HEK293 (cell line): ENCODE results near the gene PARS2.

Experiments
- CTCF ChIA-PET: fragments of 350-600 bp; formaldehyde crosslinking; extraction: SDS; loops from one replicate; lab custom pipeline; 2021; ENCODE audit warnings: antibody characterized with exemption; lab: Yijun Ruan, JAX
- POLR2A ChIA-PET: fragments of 300-600 bp; formaldehyde crosslinking; extraction: SDS; loops from one replicate; lab custom pipeline; 2020; ENCODE audit warnings: antibody characterized with exemption, inconsistent platforms; lab: Yijun Ruan, JAX
- H3K27ac ChIP-seq: fragments of 200-500 bp; sonication (Bioruptor generic); 2 replicates; pipeline ENCODE4 v1.5.1; 2014; ENCODE audit warnings: low read depth, low read length, control low read depth, inconsistent platforms; ENCODE audit errors: extremely low read depth
- H3K36me3 ChIP-seq, 2 experiments: fragments of 200-500 bp in 1 of 2; sonication (Bioruptor generic) in 1 of 2; 1 replicate in 1 of 2; 2 replicates in 1 of 2; pipeline ENCODE4 v1.5.1; 2014 to 2017; ENCODE audit warnings: inconsistent platforms in 2 of 2, low read length in 2 of 2; ENCODE audit not compliant: control insufficient read depth in 2 of 2, insufficient read depth in 1 of 2
- H3K4me1 ChIP-seq: fragments of 200-500 bp; sonication (Bioruptor generic); 2 replicates; pipeline ENCODE4 v1.5.1; 2014; ENCODE audit warnings: mild to moderate bottlenecking, low read length, inconsistent platforms; ENCODE audit not compliant: control insufficient read depth, insufficient read depth
- H3K4me3 ChIP-seq: 2 replicates; pipeline ENCODE4 v1.5.1; 2011; ENCODE audit warnings: low read depth, mild to moderate bottlenecking, control low read depth, low read length, moderate library complexity
- H3K9me3 ChIP-seq: fragments of 200-500 bp; sonication (Bioruptor generic); 2 replicates; pipeline ENCODE4 v1.5.1; 2014; ENCODE audit warnings: low read depth, low read length, inconsistent platforms; ENCODE audit not compliant: control insufficient read depth, insufficient read depth
- MEIS1 ChIP-seq: sonication (generic); formaldehyde crosslinking; IDR thresholded peaks from 2 replicates; pipeline ENCODE4 v1.8.1; 2022; ENCODE audit warnings: missing genetic modification reagents, mild to moderate bottlenecking, borderline replicate concordance
- TRIM28 ChIP-seq: IDR thresholded peaks from 2 replicates; pipeline ENCODE4 v1.6.1; 2011; ENCODE audit warnings: low read length, control low read depth, borderline replicate concordance
- ZNF2 ChIP-seq: fragments of 450-650 bp; formaldehyde crosslinking; IDR thresholded peaks from 2 replicates; pipeline ENCODE4 v1.5.1; 2016; ENCODE audit warnings: missing biosample characterization, missing genetic modification characterization
- ZNF433 ChIP-seq: fragments of 450-650 bp; formaldehyde crosslinking; IDR thresholded peaks from 2 replicates; pipeline ENCODE4 v1.5.1; 2016; ENCODE audit warnings: missing biosample characterization, missing genetic modification characterization, low read depth
- ZNF596 ChIP-seq: fragments of 450-650 bp; IDR thresholded peaks from 2 replicates; pipeline ENCODE4 v1.5.0; 2018; ENCODE audit warnings: missing biosample characterization, mild to moderate bottlenecking, missing genetic modification characterization, moderate library complexity
- ZNF600 ChIP-seq: fragments of 450-650 bp; formaldehyde crosslinking; IDR thresholded peaks from 2 replicates; pipeline ENCODE4 v1.5.1; 2016; ENCODE audit warnings: missing biosample characterization, missing genetic modification characterization
- ZNF626 ChIP-seq: fragments of 450-650 bp; sonication (Bioruptor Pico); formaldehyde crosslinking; IDR thresholded peaks from 2 replicates; pipeline ENCODE4 v1.5.1; 2018; ENCODE audit warnings: missing biosample characterization, missing genetic modification characterization, inconsistent platforms
- TF ChIP-seq, protein P1 (sequence below): fragments of 450-650 bp; formaldehyde crosslinking; IDR thresholded peaks from 2 replicates; pipeline ENCODE4 v1.5.1; 2016; ENCODE audit warnings: missing biosample characterization, missing genetic modification characterization
- TF ChIP-seq, protein P2 (sequence below): fragments of 450-650 bp; formaldehyde crosslinking; IDR thresholded peaks from 2 replicates; pipeline ENCODE4 v1.5.1; 2016; ENCODE audit warnings: missing biosample characterization, missing genetic modification characterization, borderline replicate concordance
- TF ChIP-seq, protein P3 (sequence below): fragments of 450-650 bp; formaldehyde crosslinking; IDR thresholded peaks from 2 replicates; pipeline ENCODE4 v1.5.1; 2017; ENCODE audit warnings: missing biosample characterization, missing genetic modification characterization
- TF ChIP-seq, protein P4 (sequence below): fragments of 450-650 bp; IDR thresholded peaks from 2 replicates; pipeline ENCODE4 v1.5.1; 2018; ENCODE audit warnings: missing biosample characterization, missing genetic modification characterization

Gene PARS2

DNA sequence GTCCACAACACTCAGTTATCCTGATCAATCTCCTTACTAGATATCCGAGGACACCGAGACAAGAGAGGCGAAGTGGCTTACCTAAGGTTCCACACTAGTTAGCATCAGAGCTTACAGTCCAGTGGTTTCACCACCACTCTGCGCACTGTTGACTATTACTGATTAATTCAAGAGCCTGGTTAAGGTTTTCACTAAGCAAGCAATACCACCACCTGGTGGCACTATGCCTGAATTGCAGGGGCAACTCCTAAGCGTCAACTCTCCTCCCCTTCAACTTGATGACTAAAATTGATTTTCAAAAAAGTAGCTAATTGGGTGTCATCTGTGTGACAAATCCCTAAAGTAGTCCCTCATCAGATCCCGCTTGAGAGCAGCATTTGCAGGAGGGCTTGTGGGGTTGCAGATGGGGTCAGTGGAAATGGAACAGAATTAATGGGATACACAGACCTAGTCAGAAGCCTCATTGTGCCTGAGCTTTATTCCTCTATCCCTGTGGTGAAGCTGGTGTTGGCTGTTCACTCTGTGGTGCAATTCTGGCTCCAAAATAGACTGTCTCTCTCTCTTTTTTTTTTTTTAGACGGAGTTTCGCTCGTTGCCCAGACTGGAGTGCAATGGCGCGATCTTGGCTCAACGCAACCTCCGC is 27.7 kb upstream of the PARS2 start:
- POLR2A ChIA-PET = interaction anchor here (0.5 kb wide), 1 partner anchor 30 kb away, joined by 4 read pairs; no protein-coding TSS in a partner anchor
- H3K9me3 ChIP-seq = no peaks in the 10 kb centered on the region
- no peak overlapping the region for H3K27ac ChIP-seq
- no peaks in the 10 kb centered on the region for H3K36me3 ChIP-seq
- TF ChIP-seq ZNF433 (tag by site-specific recombination) = no peak
- TF ChIP-seq, protein P1, sequence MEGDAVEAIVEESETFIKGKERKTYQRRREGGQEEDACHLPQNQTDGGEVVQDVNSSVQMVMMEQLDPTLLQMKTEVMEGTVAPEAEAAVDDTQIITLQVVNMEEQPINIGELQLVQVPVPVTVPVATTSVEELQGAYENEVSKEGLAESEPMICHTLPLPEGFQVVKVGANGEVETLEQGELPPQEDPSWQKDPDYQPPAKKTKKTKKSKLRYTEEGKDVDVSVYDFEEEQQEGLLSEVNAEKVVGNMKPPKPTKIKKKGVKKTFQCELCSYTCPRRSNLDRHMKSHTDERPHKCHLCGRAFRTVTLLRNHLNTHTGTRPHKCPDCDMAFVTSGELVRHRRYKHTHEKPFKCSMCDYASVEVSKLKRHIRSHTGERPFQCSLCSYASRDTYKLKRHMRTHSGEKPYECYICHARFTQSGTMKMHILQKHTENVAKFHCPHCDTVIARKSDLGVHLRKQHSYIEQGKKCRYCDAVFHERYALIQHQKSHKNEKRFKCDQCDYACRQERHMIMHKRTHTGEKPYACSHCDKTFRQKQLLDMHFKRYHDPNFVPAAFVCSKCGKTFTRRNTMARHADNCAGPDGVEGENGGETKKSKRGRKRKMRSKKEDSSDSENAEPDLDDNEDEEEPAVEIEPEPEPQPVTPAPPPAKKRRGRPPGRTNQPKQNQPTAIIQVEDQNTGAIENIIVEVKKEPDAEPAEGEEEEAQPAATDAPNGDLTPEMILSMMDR (tag by site-specific recombination) = 0 out of 2 replicates have a peak, but pooled peaks have one; percentile 27
- TF ChIP-seq, protein P2, sequence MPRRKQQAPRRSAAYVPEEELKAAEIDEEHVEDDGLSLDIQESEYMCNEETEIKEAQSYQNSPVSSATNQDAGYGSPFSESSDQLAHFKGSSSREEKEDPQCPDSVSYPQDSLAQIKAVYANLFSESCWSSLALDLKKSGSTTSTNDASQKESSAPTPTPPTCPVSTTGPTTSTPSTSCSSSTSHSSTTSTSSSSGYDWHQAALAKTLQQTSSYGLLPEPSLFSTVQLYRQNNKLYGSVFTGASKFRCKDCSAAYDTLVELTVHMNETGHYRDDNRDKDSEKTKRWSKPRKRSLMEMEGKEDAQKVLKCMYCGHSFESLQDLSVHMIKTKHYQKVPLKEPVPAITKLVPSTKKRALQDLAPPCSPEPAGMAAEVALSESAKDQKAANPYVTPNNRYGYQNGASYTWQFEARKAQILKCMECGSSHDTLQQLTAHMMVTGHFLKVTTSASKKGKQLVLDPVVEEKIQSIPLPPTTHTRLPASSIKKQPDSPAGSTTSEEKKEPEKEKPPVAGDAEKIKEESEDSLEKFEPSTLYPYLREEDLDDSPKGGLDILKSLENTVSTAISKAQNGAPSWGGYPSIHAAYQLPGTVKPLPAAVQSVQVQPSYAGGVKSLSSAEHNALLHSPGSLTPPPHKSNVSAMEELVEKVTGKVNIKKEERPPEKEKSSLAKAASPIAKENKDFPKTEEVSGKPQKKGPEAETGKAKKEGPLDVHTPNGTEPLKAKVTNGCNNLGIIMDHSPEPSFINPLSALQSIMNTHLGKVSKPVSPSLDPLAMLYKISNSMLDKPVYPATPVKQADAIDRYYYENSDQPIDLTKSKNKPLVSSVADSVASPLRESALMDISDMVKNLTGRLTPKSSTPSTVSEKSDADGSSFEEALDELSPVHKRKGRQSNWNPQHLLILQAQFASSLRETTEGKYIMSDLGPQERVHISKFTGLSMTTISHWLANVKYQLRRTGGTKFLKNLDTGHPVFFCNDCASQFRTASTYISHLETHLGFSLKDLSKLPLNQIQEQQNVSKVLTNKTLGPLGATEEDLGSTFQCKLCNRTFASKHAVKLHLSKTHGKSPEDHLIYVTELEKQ = no peak
- peak; percentile 21; the same call in 1 of the 2 replicates for TF ChIP-seq TRIM28
- TF ChIP-seq ZNF596 (tag by site-specific recombination) = no peak
- H3K4me3 ChIP-seq = no peak overlapping the region
- no peaks in the 10 kb centered on the region for H3K4me1 ChIP-seq
- CTCF ChIA-PET = interaction anchor here (0.6 to 1.4 kb wide), 15 partner anchors 9 to 913 kb away, joined by 3 to 7 read pairs (median 4); partner anchors contain the start of gene TTC22

DNA sequence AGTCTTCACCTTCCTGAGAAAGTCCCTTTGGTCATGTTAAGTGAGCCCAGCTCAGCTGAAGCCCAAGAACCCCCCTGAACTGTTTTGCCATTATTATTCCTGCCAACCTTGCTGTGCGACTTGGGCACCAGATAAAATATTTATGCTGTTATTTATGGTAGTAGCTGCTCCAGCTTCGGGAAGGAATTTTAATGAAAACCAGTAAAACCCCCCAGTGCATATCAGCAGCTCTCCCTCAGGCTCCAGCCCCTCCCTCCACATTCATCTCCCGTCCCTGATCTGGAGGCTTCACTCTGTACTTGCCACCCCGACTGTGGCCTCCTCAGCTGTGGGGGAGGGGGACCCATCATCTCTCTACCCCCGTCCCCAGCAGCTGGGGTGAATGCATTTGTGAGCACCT is 24.1 kb upstream of the PARS2 start:
- H3K36me3 ChIP-seq = no peaks in the 10 kb centered on the region
- no peak overlapping the region for H3K27ac ChIP-seq
- POLR2A ChIA-PET = no interaction called here
- H3K4me3 ChIP-seq = no peak overlapping the region
- H3K9me3 ChIP-seq = no peaks in the 10 kb centered on the region
- TF ChIP-seq ZNF600 (tag by site-specific recombination) = no peak
- TF ChIP-seq, protein P3, sequence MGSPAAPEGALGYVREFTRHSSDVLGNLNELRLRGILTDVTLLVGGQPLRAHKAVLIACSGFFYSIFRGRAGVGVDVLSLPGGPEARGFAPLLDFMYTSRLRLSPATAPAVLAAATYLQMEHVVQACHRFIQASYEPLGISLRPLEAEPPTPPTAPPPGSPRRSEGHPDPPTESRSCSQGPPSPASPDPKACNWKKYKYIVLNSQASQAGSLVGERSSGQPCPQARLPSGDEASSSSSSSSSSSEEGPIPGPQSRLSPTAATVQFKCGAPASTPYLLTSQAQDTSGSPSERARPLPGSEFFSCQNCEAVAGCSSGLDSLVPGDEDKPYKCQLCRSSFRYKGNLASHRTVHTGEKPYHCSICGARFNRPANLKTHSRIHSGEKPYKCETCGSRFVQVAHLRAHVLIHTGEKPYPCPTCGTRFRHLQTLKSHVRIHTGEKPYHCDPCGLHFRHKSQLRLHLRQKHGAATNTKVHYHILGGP = no peak
- TF ChIP-seq, protein P4, sequence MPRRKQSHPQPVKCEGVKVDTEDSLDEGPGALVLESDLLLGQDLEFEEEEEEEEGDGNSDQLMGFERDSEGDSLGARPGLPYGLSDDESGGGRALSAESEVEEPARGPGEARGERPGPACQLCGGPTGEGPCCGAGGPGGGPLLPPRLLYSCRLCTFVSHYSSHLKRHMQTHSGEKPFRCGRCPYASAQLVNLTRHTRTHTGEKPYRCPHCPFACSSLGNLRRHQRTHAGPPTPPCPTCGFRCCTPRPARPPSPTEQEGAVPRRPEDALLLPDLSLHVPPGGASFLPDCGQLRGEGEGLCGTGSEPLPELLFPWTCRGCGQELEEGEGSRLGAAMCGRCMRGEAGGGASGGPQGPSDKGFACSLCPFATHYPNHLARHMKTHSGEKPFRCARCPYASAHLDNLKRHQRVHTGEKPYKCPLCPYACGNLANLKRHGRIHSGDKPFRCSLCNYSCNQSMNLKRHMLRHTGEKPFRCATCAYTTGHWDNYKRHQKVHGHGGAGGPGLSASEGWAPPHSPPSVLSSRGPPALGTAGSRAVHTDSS (tag by site-specific recombination) = no peak
- TF ChIP-seq ZNF2 (tag by site-specific recombination) = no peak
- CTCF ChIA-PET = interaction anchor here (0.7 kb wide), 1 partner anchor 21 kb away, joined by 3 read pairs; no protein-coding TSS in a partner anchor
- H3K4me1 ChIP-seq = no peaks in the 10 kb centered on the region

DNA sequence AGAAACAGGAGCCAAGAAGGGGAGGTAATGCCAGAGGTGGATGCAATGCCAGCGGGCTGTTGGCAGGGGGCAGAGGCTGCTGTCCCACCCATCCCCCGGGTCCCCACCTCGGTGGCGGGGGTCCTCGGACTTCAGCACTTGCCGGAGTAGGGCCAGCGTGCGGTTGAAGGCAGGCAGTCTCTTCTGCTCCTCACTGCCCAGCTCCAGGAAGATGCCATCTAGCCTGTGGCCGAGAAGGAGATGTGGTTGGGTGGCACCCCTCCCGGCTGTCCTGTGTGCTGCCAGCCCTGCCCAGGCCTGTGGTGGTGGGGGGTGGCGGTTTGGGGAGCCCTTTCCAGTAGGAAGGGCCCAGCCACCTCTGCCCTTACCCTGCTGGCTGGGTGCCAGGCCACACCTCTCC is 23.3 kb upstream of the PARS2 start:
- H3K27ac ChIP-seq = no peak overlapping the region
- no peak overlapping the region for H3K4me3 ChIP-seq
- H3K4me1 ChIP-seq = no peaks in the 10 kb centered on the region
- POLR2A ChIA-PET = no interaction called here
- H3K36me3 ChIP-seq = no peaks in the 10 kb centered on the region
- CTCF ChIA-PET = no interaction called here
- no peaks in the 10 kb centered on the region for H3K9me3 ChIP-seq
- TF ChIP-seq MEIS1 (CRISPR knock-in tag) = no peak
- no peak for TF ChIP-seq ZNF626 (tag by site-specific recombination)
